AG04449 (cell line): ENCODE measurements around the gene RBM38.

Experiments used
- CTCF ChIA-PET: fragments of 350-600 bp; formaldehyde crosslinking; extraction: SDS; loops from one replicate; lab custom pipeline; 2021; ENCODE audit warnings: antibody characterized with exemption; lab: Yijun Ruan, JAX
- POLR2A ChIA-PET: fragments of 400-600, 350-600 bp; formaldehyde crosslinking; extraction: SDS; loops from one replicate; lab custom pipeline; 2020; ENCODE audit warnings: antibody characterized with exemption, inconsistent platforms; lab: Yijun Ruan, JAX
- DNase-seq: peaks from one replicate; pipeline ENCODE4 v3.0.0-alpha.2; 2010; ENCODE audit warnings: low read depth, low spot score
- H3K4me3 ChIP-seq: 2 replicates; pipeline ENCODE4 v1.5.1; 2011; ENCODE audit warnings: low read depth, mild to moderate bottlenecking, control low read depth, low read length
- CTCF ChIP-seq: IDR thresholded peaks from one replicate; pipeline ENCODE4 v1.5.1; 2011; ENCODE audit warnings: mild to moderate bottlenecking, moderate library complexity, low read length, control low read depth, inconsistent platforms; ENCODE audit not compliant: insufficient read depth; ENCODE audit errors: missing control alignments

The RBM38 gene

DNA sequence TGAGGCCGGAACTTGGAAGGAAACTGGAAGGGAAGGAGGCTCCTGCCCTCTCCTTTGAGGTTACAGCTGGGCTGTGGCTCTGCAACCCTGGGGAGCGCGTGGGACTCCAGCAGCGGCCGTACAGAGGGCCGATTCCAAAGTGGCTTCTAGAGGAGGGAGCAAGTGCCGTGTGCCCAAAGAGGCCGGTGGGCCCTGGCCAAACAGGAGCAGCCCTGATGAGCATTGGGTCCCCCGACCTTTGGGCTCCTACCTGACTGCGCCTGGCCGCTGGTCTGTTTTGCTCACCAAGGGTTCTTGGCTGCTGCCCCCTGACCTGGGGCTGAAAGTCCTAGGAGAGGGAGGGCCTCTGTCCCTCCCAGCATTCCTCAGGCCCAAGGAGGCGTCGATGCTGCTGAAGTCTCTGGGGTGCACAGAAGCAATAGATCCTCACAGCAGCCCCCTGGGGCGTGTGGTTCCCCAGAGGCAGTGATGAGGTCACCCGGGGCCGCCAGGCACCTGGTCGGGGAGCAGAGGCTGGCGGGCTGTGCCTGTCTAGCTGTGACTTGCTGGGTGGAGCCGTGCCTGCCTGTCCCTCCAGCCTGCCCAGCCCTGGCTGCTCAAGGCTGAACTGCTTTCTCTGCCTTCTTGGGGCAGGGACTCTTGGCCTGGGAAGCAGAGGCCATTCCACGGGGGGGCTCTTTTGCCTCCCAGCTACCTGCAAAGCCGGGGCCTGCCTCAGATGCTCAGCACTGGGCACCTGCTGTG, 9.8 kb downstream of the RBM38 start:
- ChIA-PET CTCF (no interaction called here), POLR2A (no interaction called here)
- no peak for DNase-seq
- TF ChIP-seq CTCF = no peak
- H3K4me3 ChIP-seq = no peak overlapping the region

- DNase-seq = no peak
- no peak for TF ChIP-seq CTCF
- POLR2A ChIA-PET = no interaction called here
- CTCF ChIA-PET = no interaction called here
- no peak overlapping the region for H3K4me3 ChIP-seq
Observed at GRCh38 chr20:57401565-57401918, 10.3 kb downstream of the RBM38 start.

DNA sequence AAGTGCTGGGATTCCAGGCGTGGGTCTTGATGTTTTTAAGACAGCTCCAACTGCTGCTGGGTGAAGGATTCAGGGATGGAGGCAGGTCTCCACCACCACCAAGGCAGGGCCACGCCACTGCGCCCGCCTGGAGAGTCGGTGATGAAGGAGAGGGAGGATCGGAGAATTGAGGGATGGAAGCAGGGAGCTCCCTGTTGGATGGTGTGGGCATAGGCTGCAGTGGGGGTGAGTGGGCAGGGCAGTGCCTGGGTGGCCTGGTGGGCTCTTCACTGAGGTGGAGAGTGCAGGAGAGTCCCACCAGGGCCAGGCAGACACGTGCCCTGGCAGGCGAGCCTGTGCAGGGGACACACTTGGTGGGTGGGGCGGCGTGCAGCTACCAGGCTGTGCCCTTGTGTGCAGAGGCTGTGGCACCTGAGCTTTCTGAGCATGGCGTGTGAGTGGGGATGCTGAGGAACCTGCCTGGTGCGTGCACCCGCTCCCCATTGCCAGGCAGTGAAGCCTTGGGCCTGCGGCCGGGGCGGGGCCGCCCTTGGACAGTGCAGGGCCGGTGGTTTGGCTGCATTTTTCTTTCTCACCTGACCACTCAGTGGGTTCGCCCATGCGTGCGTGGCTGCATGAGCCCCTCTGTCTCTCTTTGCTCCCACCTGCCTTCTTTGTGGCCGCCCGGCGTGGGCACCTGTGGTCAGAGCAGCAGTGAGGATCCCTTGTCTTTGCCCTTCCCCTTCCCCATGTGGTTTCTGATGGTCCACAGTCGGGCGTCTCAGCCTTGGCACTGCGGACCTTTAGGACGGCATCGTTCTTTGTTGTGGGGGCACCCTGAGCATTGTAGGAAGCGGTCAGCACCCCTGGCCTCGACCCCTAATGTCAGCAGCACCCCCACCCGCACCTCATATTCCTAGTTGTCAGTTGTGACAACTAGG, 11.3 kb downstream of the RBM38 start:
- CTCF ChIA-PET = interaction anchor here (0.8 to 1.2 kb wide), 3 partner anchors 8 to 21 kb away, joined by 3 to 5 read pairs (median 3); no protein-coding TSS in a partner anchor
- H3K4me3 ChIP-seq = no peak overlapping the region

GRCh38 chr20:57403216-57403615, 12.0 kb downstream of the RBM38 start:
- no peak overlapping the region for H3K4me3 ChIP-seq
- POLR2A ChIA-PET = no interaction called here
- CTCF ChIA-PET = interaction anchor here (1.1 to 1.2 kb wide), 2 partner anchors 9 to 21 kb away, joined by 3 to 5 read pairs; no protein-coding TSS in a partner anchor
- DNase-seq = no peak
- no peak for TF ChIP-seq CTCF

More for the DNA sequence above, 11.3 kb downstream of the RBM38 start:
- DNase-seq = no peak
- no peak for TF ChIP-seq CTCF
- POLR2A ChIA-PET = no interaction called here

DNA sequence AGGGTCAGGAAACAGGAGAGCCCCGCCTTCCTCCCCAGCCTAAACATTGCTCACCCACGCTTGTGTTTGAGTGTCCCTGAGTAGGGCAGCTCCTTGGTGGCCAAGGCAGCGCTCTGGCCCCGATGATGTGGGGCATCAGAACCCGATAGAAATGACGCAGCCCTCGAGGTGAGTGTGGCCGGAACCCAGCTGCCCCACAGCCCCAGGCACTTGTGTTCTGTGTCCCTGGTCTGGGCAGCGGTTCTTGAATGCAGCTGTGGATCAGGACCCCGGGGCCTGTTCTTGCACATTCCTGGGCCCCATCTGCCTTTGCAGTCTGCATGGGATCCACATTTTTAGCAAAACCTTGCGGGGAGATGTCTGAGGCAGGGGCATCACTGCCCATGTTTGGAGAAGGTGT, 12.8 kb downstream of the RBM38 start:
- no peak for TF ChIP-seq CTCF
- DNase-seq = no peak
- CTCF ChIA-PET = interaction anchor here (1.1 kb wide), 1 partner anchor 22 kb away, joined by 3 read pairs; no protein-coding TSS in a partner anchor
- H3K4me3 ChIP-seq = no peak overlapping the region
- POLR2A ChIA-PET = no interaction called here
